SK-N-SH treated with all-trans-retinoic acid at 6 μM for 48 hours (cell line): ENCODE data around the gene SEC14L2.

ENCODE experiments used
- PATZ1 ChIP-seq: fragments of 250-450 bp; sonication (Bioruptor Pico); IDR thresholded peaks from 2 replicates; pipeline ENCODE4 v1.8.0; 2020; ENCODE audit warnings: mild to moderate bottlenecking, moderate library complexity, borderline replicate concordance
- POU6F1 ChIP-seq: fragments of 250-450 bp; sonication (Bioruptor Pico); IDR thresholded peaks from 2 replicates; pipeline ENCODE4 v1.8.0; 2021; ENCODE audit warnings: low read depth, mild to moderate bottlenecking, moderate library complexity, borderline replicate concordance
- RARB ChIP-seq: fragments of 250-450 bp; sonication (Bioruptor Pico); IDR thresholded peaks from 2 replicates; pipeline ENCODE4 v1.8.0; 2021; ENCODE audit warnings: mild to moderate bottlenecking, moderate library complexity
- TSHZ2 ChIP-seq: fragments of 250-450 bp; sonication (Bioruptor Pico); IDR thresholded peaks from 2 replicates; pipeline ENCODE4 v1.5.0; 2020; ENCODE audit warnings: mild to moderate bottlenecking, moderate library complexity
- ZNF565 ChIP-seq: fragments of 450-650 bp; formaldehyde crosslinking; conservative IDR thresholded peaks from 2 replicates; pipeline ENCODE4 v1.5.0; 2020; ENCODE audit warnings: low read depth, mild to moderate bottlenecking, moderate library complexity

- TF ChIP-seq ZNF565 (CRISPR knock-in tag) (no peak), POU6F1 (no peak), PATZ1 (CRISPR knock-in tag) (no peak), TSHZ2 (CRISPR knock-in tag) (no peak), RARB (CRISPR knock-in tag) (no peak)
Measured at GRCh38 chr22:30455075-30455840, 58.4 kb downstream of the SEC14L2 start.
